OCI-M1 (cell line): ENCODE results near the gene ELMO2.
A peak's percentile ranks its signal among the peaks of the same experiment; 100 is the strongest.
"Not testable (repeated sequence)": the region's sequence is repeated elsewhere in the genome, so short reads cannot be mapped to it uniquely, and the experiment has no call there.

Experiments
- DNase-seq: peaks from one replicate; lab custom pipeline; 2025; lab: John Stamatoyannopoulos, UW

Gene ELMO2

DNA sequence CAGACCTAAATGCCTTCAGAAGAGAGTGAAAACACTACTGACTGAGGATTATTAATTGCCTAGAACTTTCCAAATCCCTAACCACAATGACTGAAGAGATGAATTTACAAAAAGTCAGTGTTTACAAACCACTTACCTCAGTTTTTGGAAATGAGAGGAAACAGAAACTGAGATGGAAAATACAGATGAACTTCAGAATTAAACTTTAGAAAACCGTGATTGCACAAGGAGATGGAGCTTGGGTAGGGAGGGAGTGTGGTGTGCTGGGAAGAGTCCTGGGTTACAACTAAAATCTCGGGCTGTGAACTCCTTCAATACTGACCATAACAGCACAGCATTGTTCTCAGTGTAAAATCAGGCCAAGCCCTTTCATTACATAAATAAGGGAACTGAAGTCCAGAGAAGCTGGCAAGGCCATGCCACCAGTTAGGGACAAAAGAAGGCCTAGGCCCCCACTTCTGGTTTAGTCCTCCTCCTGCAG, 4.0 kb downstream of the ELMO2 start:
- DNase-seq: no peak

DNA sequence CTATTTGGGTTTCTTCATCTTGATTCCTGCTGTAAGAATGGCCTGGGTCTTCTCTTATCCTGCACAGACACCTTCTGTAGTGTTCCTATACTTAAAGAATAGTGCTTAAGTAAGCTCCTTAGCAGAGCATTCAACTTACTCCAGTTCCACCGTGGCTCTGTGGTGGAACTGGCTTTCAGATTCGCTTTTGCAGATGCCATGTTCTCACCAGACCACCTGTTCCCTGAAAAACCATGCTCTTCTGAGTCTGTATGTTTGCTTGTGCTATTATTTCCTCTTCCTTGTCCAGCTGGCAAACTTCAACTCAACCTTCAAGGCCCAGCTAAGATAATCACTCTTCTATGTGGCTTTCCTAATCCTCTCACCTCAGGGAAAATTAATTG, 4.9 kb downstream of the ELMO2 start:
- no peak for DNase-seq

DNA sequence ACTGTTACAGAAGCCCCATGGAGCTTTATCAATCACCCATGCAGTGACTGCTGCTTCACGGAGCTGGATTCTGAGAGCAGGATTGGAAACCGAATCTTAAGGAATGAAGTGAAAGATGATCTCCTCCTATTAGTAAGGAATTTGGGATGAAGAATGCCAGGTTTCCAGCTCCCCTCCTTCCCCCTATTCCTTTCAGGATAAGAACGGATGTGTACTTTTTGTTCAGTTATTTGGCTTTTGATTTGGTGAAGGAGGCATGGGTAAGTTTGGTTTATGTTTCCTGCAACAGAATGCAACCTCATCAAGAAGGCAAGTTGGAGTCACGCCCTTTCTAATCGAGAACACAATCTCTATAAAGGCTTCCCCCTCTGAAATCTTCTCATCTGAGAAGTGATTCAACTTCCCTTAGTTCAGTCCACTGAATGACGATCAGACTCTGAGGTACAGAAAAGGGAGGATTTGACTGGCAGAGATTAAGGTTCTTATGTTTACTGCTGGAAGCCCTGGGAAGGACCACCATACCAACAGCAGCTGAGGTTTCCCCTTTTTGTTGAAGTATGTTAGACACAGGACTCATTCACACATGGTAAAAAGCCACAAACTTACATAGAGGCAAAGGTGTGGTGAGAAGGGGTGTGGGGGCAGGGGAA, 5.5 kb downstream of the ELMO2 start:
- peak; percentile 72 for DNase-seq

DNA sequence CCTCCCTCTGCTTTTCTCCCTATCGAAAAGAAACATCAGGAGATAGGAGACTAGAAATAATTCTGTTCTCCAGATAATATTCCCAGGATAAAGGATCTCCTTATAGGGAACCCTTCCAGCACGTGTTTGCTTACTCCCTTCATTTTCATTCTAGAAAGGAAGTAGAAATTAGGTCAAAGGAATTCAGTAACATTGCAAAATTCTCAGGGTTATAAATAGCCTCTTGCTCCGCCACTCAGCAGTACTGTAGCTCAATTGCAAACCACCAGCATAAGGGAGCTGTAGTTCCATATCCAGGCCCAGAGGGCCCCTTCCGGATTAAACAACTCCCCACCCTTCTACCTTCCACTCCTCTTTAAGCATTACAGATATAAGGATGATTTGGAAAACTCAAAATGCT, 6.2 kb downstream of the ELMO2 start:
- peak; percentile 24 for DNase-seq

DNA sequence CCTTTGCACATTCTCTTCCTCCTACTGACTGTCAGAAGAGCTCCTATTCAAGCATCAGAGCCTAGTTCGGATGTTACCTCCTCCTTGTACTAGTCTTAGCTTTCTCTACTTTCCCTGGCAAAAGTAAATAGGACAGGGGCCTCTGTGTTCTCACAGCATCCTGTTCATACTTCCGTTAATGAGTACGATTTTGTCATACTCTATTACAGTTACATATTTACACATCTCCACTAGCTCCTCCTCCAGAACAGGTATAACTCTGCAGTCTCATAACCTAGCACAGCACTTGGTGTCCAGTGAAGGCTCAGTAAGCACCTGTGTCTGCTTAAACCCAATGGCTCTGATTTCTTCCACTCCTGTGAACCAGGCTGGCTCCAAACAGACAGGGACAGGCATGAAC, 7.0 kb downstream of the ELMO2 start:
- DNase-seq: no peak

DNA sequence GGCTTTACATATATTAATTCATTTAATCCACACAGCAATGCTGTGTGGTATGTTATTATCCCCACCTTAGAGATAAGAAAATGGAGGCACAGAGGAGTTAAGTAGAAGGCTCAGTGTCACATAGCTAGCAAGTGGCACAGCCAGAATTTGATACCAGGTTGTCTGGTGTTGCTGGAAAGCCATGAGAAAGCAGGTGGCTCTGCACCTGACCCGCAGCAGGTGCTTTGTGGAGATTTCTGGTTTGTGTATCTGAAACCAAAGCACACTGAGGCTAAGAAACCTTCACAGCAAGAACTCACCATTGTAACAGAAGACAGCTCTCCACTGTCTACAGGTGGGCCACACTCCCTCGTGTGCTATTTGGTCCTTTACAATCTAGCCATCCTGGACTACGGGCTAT, 7.5 kb downstream of the ELMO2 start:
- no peak for DNase-seq

DNA sequence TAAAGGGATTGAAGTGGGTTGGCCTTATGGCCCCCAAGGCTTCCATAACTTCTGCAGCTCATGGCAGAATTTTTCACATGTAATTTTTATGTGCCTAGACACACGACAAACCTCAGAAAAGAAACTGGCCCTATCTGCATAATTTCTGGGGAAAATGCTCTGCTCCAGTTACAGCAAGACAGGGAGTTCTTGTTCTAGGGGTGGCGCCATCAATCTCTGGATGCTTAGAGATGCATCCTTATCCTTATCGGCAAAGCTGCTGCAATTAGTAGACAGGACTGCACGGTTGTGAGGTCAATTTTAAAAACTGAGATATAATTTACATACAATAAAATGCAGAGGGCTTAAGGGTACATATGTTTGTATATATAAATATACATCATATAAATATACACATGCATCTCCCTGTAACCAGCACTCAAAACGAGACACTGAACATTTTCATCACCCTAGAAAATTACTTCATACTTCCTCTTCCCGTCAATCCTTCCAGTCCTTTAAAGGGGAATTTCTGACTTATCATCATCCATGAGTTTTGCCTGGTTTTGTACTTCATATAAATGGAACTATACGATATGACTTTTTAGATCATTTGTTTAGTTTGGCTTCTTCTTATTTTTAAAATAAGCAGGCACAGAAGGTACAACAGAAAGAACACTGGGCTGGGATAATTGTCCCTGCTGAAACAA, 10.2 kb downstream of the ELMO2 start:
- DNase-seq: no peak

DNA sequence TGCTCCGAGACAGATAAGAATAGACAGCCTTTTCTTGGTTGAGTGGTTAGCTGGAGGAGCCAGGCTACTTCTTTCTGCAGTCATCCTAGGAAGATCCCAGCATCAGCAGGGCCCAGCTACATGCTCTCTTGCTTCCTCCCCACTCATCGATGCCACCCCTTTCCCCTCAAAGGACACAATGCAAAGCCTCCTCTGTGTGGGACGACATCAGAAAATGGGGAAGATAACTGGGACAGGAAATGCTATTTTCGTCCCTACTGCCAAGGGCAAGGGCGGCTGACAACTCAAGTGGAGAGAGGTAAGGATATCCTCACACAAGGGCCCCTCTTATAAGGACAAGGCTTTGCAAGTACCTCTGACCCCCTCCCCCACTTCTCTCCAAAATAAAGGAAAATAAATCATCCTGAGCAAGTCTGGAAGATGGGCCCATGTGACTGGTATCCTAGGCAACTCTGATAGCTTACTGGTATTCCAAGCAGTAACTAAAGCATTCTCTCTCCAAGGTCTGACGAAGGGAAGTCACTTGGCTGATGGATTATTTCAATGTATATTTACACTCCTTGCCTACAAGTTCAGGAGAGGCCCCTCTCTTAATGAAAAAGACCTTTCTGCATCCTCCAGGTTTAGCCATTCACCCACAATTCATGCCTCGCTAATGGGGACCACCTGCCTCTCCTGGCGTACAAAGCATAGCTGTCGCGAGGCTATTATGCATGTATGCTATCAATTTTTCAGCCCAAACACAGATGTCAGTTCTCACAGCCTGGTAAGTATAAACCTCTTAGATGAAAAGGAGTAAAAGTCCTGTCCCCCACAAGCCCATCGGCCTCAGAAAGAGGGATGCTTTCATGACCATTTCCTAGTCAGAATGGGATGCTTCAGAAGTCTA, 11.3 kb downstream of the ELMO2 start:
- DNase-seq: no peak

DNA sequence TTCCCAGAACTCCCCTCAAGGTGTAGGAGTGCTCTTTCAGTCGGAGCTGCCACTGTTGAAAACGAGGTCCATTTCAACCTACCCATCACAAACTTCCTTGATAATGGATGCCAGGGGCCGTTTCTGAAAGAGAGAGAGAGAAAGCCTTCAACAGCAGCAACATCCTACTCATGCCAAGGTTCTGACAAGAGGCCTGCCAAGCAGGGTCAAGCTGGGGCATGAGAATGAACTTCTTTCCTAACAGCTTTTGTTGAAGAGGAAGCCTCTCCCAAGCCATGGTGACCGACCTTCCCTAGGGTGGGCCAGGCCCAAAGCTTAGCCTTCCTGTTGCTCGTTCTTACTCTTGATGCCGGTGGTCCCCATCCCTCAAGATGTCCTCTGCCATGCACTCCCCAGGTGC, 12.4 kb downstream of the ELMO2 start:
- no peak for DNase-seq

DNA sequence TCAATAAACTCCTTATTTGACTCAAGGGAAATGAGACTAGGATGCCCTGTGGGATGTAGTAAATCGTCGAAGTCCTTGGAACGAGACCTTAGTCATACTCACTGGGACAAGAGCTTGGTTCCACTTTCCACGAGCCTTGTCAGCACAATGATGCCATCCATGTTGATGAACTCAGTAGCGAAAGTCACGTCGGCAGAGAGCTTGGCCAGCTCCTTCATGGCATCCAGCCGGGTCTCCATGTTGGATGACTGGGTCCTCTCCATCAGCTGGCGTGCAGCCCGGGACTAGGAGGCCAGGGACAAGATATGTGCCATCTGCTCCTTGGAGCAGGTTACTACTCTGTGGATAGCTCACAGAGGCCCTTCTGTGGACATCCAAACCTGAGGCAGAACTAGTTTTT, 17.5 kb downstream of the ELMO2 start:
- DNase-seq: no peak

DNA sequence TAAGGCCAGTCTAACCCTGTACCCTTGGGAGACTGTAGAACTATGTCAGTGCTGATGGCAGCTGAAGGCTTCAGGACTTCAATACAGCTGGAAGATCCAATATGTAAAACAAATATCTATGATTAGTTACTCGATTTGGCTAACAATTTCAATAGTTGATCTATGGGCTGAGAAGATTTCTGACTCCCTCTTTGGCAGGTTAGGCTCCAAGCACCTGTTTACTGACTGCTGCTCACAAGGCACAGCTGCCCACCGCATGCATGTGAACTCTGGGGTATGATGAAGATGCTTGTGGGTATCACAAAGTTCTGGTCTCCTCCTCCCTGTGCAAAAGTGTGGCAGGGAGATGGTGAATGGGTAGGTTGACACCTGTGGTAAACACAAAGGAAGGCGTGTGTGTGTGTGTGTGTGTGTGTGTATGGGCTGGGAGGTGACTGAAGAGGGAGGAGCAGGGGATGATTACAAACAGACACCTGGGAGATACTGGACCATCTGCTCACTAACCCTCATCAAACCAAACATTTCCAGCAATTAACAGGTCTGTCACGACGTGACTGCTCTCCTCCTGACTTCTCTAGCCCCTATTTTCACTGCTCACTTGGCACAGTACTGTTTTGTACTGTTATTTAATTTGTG, 18.1 kb downstream of the ELMO2 start:
- no peak for DNase-seq

DNA sequence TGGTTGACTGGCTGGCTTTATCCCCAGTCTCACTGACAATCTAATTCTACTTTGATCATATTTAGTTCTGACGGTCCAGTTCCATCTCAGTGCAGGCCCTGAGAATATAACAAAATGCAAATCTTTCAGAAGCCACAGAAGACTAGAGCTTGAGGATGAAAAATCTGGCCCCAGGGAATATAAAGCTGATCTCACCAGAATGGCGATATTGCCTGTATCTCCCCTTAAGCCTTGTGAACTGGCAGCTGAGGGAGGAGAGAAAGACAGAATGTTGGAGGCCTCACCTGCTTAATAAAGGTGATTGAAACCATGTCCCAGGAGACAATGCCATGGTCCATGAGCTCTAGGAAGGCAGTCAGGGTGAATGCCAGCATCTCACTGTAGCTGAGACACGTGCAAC, 19.4 kb downstream of the ELMO2 start:
- not testable (repeated sequence) for DNase-seq

DNA sequence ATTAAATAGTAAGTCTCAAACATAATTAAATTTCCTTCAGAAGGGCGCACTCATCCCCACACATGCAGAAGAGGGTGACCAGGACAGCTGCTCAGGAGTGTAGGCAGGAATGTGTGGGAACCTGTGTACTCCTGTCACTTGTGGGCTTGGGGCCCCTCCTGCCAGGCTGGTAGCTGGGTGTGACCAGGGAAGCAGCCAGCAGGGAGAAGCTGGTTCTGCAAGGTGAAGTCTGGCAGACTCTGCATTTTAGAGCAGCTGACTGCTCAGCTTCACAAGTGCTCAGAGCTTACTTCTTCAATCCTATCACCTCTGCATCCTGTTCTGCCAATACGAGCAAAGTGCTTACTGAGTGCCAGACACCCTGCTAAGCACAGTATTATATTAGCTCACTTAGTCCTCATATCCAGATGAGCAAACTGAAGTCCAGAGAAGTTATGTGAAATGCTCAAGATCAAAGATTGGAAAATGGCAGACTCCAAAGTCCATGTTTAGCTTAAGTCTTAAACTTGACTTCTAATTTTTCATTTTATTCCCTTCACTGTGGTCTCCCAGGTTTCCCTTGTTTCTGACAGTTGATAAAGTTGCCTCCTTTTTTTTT, 27.9 kb downstream of the ELMO2 start:
- no peak for DNase-seq

DNA sequence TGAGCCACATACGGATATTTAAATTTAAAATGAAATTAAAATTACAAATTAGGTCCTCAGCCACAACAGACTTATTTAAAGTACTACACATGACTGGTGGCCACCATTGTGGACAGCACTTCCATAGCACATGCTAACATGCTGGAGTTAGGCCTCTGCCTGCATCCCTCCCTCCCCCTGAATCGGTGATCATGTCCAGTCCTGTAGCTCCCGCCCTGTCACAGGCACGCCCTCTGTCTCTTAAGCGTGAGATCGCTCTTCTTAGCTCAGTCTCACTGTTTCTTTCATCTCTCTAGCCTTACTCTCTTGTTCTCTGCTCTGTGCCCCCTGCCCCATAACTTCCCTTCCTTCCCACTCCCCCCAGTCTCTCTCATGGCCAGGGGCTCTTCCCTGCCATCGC, 28.9 kb downstream of the ELMO2 start:
- DNase-seq: no peak

DNA sequence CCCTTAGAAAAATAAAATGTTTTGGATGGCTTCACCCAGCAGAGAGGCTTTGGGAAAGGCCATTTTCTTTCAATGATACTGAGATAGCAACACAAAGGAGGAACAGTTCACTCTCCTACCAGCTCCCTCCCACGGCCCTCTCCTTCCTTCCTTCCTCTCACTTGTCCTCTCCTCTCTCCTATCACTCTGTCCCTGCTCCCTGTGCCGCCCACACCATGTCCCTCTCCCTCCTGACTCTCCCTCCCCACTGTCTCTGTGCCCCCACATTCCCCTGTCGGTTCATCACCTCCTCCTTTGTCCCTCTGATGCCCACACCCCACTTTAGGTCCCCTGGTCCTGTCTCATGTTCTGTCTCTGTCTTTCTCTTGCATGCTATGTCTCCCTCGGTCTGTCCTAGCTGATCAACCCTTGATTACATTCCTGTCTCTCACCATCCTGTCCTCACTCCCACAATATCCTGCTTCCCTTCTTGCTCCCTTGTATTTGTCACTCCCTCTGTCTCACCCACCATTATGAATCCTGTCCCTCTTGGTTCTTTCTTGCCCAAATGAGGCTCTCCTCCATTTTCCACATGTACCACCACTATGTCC, 30.1 kb downstream of the ELMO2 start:
- no peak for DNase-seq

DNA sequence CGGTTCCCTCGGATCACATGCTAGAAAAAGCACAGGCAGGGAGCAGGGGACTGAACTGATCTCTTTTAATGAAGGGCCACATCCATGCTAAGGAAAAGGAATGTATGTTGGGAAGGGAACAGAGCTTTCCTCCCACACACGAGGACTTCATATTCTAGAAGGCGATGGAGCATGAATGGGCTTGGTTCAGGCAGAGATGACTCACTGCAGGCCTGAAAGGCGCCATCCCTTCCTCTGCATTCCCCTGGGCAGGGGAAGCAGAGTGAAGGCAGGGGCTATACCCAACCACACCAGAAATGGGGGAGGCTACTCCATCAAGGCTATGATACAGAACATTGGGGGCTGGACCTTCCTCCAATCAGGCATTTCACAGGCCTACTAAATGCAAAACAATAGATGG, 30.6 kb downstream of the ELMO2 start:
- DNase-seq: no peak

DNA sequence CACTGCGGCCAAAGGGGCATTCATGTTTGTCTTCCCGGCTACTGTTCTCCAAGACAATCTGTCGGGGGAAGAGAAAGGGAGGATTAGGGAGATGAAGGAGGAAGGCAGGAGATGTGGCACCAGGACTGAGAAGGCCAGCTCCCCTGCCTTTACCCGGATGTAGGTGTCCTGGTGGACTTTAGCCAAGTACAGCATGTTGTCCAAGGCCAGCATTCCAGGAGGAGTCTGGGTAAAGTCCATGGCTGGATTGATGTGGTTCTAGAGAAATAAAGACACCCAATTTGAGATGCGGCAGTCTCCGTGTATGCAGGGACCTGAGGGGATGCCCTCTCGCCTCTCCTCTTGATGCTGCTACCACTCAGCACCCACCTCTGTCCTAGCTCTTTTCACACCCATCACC, 32.0 kb downstream of the ELMO2 start:
- no peak for DNase-seq

DNA sequence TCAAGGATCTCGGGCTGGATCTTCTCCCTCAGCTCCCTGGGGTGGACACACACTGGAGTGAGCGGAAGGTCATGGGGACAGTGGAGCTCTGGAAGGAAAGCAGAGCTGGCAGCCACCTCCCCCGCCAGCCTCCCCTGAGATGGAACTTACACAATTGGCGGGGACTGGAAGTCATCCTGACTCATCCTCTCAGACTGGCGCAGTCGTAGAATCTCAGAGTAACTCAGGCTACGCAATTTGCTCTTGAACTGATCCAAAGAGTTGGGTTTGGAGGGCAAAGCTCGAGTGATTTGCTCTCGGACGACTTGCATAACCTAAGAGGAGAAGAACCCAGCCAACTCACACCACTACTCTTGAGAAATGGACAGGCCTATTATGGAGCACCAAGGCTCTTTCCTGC, 34.8 kb downstream of the ELMO2 start:
- no peak for DNase-seq

DNA sequence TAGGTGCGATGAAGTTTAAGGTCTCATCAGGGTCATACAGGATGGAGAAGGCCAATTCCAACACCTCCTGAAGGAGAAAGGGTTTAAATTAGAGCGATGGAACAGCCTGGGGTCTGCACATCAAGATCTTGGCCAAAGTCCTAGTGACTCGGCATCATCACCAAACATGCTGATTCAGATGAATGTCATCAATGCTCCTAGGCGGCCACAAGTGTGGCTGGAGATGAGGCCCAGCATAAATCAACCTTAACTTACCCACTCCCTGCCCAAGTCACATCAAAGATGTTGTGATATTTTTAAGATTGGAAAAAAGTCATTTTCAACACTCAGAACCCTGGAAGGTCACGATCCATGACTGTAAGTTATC, 37.5 kb downstream of the ELMO2 start:
- no peak for DNase-seq

DNA sequence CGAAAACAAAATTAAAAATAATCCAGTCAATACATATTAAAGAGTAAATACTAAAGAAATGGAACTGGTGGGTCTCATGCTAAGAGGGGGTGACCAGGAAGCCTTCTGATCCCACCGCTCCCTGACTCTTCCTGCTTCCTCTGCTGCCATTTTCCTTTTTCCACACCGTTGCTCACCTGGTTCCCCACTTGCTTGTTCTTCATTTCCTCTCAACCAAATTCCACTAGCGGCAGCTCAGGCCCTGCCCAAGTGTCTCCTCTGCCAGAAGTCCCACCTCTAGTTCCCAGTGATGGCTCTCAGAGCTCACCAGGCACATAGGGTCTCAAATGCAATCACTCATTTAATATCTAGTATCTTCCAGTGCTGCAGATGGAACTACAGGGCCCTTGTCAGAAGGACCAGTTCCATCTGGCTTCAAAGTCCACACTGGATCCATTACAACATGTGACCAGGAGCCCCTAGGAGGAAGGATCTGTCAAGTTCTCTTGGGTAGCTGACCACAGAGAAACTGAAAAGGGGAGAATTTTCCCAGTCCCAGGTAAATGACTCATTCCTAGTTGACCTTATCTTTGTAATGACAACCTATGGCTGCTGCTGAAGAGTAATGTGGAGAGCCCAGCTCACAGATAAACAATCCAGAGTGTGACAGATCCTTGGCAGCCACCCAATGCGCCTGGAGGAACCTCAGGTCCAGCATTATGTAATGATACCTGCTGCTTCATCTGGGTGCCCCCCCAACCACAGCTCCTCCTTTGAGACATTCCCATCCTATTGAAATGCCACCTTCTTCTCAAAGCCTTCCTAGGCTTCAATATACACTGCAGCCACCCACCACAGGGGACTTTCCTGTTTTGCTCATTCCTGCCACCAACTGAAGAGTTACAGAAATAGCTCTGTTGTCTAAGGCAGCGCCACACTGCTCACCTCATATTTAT, 38.2 kb downstream of the ELMO2 start:
- DNase-seq: no peak

DNA sequence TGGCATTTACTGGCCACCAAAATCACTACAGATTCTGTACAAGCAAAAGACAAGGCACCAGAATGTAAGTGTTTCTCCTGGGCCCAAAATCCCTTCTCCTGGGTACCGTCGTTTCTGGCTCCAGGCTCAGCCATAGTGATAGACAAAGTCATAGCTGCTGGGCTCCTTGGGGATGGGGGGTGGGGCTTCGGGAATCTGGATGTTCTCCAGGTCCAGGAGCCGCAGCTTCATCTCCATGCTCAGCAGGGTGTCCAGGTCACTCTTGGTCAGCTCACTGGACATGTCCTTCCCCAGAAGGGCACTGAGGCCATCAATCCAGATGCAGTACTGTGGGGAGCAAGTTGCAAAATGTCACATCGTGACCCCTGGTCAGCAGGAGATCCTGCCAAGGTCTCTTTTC, 39.2 kb downstream of the ELMO2 start:
- DNase-seq: no peak
